PC-3 (cell line): Measurements from ENCODE around the gene IL1RAPL2. TPM values are rescaled to one million over a fixed set of nuclear protein-coding genes. Genes with fewer than 3 reads are reported as not detected.
"Not testable (repeated sequence)": the region's sequence is repeated elsewhere in the genome, so short reads cannot be mapped to it uniquely, and the experiment has no call there.

ENCODE experiments used
- ATAC-seq: fragments of 200-7000 bp; cut with Tn5 transposase; 2 replicates; pipeline ENCODE4 v1.9.1; 2020; ENCODE audit warnings: mild to moderate bottlenecking, moderate library complexity
- BruUV-seq: library from RNA; stranded (reverse); fragments of 400-500 nt; replicated peaks from 2 replicates; lab custom pipeline; 2021; lab: Mats Ljungman, UMichigan
- CTCF ChIA-PET: fragments of 300-600 bp; sonication (Branson Sonifier 250); formaldehyde crosslinking; loops from one replicate; lab custom pipeline; 2022; ENCODE audit warnings: antibody characterized with exemption; lab: Charles Lee
- POLR2A ChIA-PET: fragments of 300-600 bp; sonication (Branson Sonifier 250); formaldehyde crosslinking; loops from one replicate; lab custom pipeline; 2022; ENCODE audit warnings: antibody characterized with exemption; ENCODE audit not compliant: unreplicated experiment; lab: Charles Lee
- DNase-seq: peaks from one replicate; pipeline ENCODE4 v3.0.0-alpha.2; 2015
- H2AFZ ChIP-seq: fragments of 300-600 bp; sonication (generic); 2 replicates; pipeline ENCODE4 v1.6.0; 2016; ENCODE audit warnings: antibody characterized with exemption, low read length
- H3F3A ChIP-seq: fragments of 300-600 bp; sonication (generic); one replicate; pipeline ENCODE4 v1.6.0; 2017; ENCODE audit warnings: antibody characterized with exemption, low read length, control low read depth, mild to moderate bottlenecking; ENCODE audit not compliant: unreplicated experiment
- H3K27ac ChIP-seq: fragments of 300-600 bp; sonication (generic); 2 replicates; pipeline ENCODE4 v1.5.1; 2016; ENCODE audit warnings: mild to moderate bottlenecking, low read length
- H3K27me3 ChIP-seq: fragments of 300-600 bp; sonication (generic); 2 replicates; pipeline ENCODE4 v1.6.1; 2016; ENCODE audit warnings: low read length, mixed read lengths
- H3K36me3 ChIP-seq: fragments of 300-600 bp; sonication (generic); 2 replicates; pipeline ENCODE4 v1.6.1; 2016; ENCODE audit warnings: low read depth, mixed run types, low read length, mixed read lengths
- H3K4me1 ChIP-seq: fragments of 300-600 bp; sonication (generic); 2 replicates; pipeline ENCODE4 v1.5.1; 2016; ENCODE audit warnings: low read length; ENCODE audit not compliant: insufficient read depth
- H3K4me2 ChIP-seq: fragments of 300-600 bp; sonication (generic); 2 replicates; pipeline ENCODE4 v1.6.0; 2016; ENCODE audit warnings: low read length
- H3K4me3 ChIP-seq: fragments of 300-600 bp; sonication (generic); 2 replicates; pipeline ENCODE4 v1.5.1; 2016; ENCODE audit warnings: mild to moderate bottlenecking, low read length, mixed read lengths
- H3K79me2 ChIP-seq: fragments of 300-600 bp; sonication (generic); 2 replicates; pipeline ENCODE4 v1.6.1; 2017; ENCODE audit warnings: low read length, mixed read lengths
- H3K9ac ChIP-seq: fragments of 300-600 bp; sonication (generic); 2 replicates; pipeline ENCODE4 v1.6.0; 2016; ENCODE audit warnings: mild to moderate bottlenecking, low read length
- H3K9me2 ChIP-seq: fragments of 300-600 bp; sonication (generic); replicated peaks from 2 replicates; pipeline ENCODE4 v1.6.1; 2016; ENCODE audit warnings: mixed run types, low read length, mixed read lengths
- H3K9me3 ChIP-seq: fragments of 300-600 bp; sonication (generic); 2 replicates; pipeline ENCODE4 v1.6.1; 2016; ENCODE audit warnings: low read length, mixed read lengths
- H4K20me1 ChIP-seq: fragments of 300-600 bp; sonication (generic); 2 replicates; pipeline ENCODE4 v1.6.1; 2016; ENCODE audit warnings: low read length, mixed read lengths
- CTCF ChIP-seq: fragments of 300-600 bp; sonication (generic); conservative IDR thresholded peaks from 2 replicates; pipeline ENCODE4 v1.5.1; 2017; ENCODE audit warnings: antibody characterized with exemption, low read depth, mild to moderate bottlenecking, low read length
- EZH2 ChIP-seq: fragments of 300-600 bp; sonication (generic); IDR thresholded peaks from one replicate; pipeline ENCODE4 v1.6.1; 2017; ENCODE audit warnings: antibody characterized with exemption, mild to moderate bottlenecking, low read length; ENCODE audit not compliant: unreplicated experiment
- EZH2phosphoT487 ChIP-seq: fragments of 300-600 bp; sonication (generic); IDR thresholded peaks from 2 replicates; pipeline ENCODE4 v1.6.1; 2018; ENCODE audit warnings: mild to moderate bottlenecking, antibody characterized with exemption, low read length, borderline replicate concordance
- intact Hi-C: fragments of 100-400 bp; cut with micrococcal nuclease; formaldehyde crosslinking; loops from 2 replicates; pipeline ENCODE4 v1.9.0; 2023
- total RNA-seq: library from RNA; depleted of rRNA; stranded (reverse); fragments of >200 nt; gene quantifications from 2 replicates; pipeline ENCODE4 v1.2.3, GENCODE V29; 2014

The IL1RAPL2 gene
- total RNA-seq, 1 experiment from 2014 or later = 0.62 TPM

DNA sequence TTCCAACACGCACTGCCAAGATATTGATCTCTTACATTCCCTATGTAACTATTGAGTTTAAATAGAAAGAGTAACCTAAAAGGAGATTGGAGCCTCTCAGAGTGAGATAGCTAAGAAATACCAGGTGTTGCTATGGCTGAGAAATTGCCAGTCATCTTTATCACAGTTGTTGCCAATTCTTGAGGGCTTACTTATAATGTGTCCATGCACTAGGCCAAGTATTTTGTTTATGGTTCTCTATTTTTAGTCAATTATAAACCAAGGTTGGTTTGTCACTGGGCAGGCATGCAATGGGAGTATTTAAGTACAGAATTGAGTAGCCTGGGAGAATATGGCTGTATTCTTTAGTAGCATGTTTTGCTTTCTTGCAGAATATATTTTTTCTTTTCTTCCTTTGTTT is 452.9 kb downstream of the IL1RAPL2 start:
- ChIA-PET POLR2A (no interaction called here), CTCF (no interaction called here)
- H3F3A ChIP-seq = no peaks in the 10 kb centered on the region
- no peaks in the 10 kb centered on the region for H4K20me1 ChIP-seq
- ATAC-seq (no peak), DNase-seq (no peak)
- BruUV-seq = no TSS peak
- H3K79me2 ChIP-seq = no peaks in the 10 kb centered on the region
- no peak overlapping the region for H3K4me2 ChIP-seq
- no peak overlapping the region for H3K4me3 ChIP-seq
- no peaks in the 10 kb centered on the region for H3K9me2 ChIP-seq
- no peak for TF ChIP-seq EZH2phosphoT487
- TF ChIP-seq CTCF = no peak
- TF ChIP-seq EZH2 = no peak
- no peak overlapping the region for H3K27ac ChIP-seq
- H2AFZ ChIP-seq = no peak overlapping the region
- intact Hi-C loops = no loop called here
- no peaks in the 10 kb centered on the region for H3K36me3 ChIP-seq
- H3K27me3 ChIP-seq = no peaks in the 10 kb centered on the region
- H3K9ac ChIP-seq = no peak overlapping the region
- 0 out of 2 replicates have a peak, but pooled peaks cover 7% of the 10 kb centered on the region for H3K4me1 ChIP-seq
- no peaks in the 10 kb centered on the region for H3K9me3 ChIP-seq

- H2AFZ ChIP-seq, H3K9ac ChIP-seq, BruUV-seq, H3K27me3 ChIP-seq, H3F3A ChIP-seq, intact Hi-C loops, H3K4me2 ChIP-seq, ATAC-seq, DNase-seq, CTCF ChIA-PET, POLR2A ChIA-PET, H3K79me2 ChIP-seq, H3K9me3 ChIP-seq, H3K4me3 ChIP-seq, H4K20me1 ChIP-seq, H3K36me3 ChIP-seq, H3K9me2 ChIP-seq, H3K4me1 ChIP-seq, H3K27ac ChIP-seq: not testable (repeated sequence)
Observed at GRCh38 chrX:105028962-105029361, 463.0 kb downstream of the IL1RAPL2 start.

GRCh38 chrX:105038672-105039328 is 472.8 kb downstream of the IL1RAPL2 start:
- no peaks in the 10 kb centered on the region for H3K9me2 ChIP-seq
- no TSS peak for BruUV-seq
- H2AFZ ChIP-seq = no peak overlapping the region
- intact Hi-C loops = no loop called here
- H3F3A ChIP-seq = no peaks in the 10 kb centered on the region
- H3K9me3 ChIP-seq = no peaks in the 10 kb centered on the region
- H3K9ac ChIP-seq = no peak overlapping the region
- H4K20me1 ChIP-seq = no peaks in the 10 kb centered on the region
- no peak overlapping the region for H3K4me3 ChIP-seq
- no peaks in the 10 kb centered on the region for H3K4me1 ChIP-seq
- no peaks in the 10 kb centered on the region for H3K79me2 ChIP-seq
- POLR2A ChIA-PET = no interaction called here
- no peak overlapping the region for H3K4me2 ChIP-seq
- ATAC-seq (no peak), DNase-seq (no peak)
- TF ChIP-seq EZH2phosphoT487 (no peak), EZH2 (no peak), CTCF (no peak)
- no peak overlapping the region for H3K27ac ChIP-seq
- H3K36me3 ChIP-seq = no peaks in the 10 kb centered on the region
- CTCF ChIA-PET = no interaction called here
- no peaks in the 10 kb centered on the region for H3K27me3 ChIP-seq
